ENCODE data around the gene PRM2.

The PRM2 gene

GRCh38 chr16:11312718-11313492, 36.6 kb upstream of the PRM2 start:
- TF ChIP-seq ZNF274 (IDR thresholded peaks at IDR 0.05; ENCODE audit: low read depth, low read length): no peak
- H3K4me3 ChIP-seq (ENCODE audit: low read length): no peak overlapping the region

DNA sequence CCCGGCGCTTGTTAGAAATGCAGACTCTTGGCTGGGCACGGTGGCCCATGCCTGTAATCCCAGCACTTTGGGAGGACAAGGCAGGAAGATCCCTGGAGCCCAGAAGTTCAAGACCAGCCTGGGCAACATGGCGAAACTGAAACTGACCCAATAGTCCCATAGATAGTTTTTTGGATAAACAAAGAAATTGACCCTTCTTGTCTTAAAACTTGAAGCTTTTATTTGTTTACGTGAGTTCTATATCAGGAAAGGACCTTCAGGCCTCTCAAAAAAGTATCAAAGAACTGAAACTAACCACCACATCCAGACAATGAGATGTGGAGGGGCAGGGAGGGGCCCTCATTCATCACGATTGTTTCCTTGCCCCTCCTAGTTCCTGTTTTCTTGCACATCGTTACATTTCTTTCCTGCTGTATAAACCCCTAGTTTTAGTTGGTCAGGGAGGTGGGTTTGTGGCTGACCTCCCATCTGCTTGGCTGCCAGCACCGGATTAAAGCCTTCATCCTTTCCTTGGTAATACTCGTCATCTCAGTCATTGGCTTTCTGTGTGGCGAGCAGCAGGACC, 34.8 kb upstream of the PRM2 start:
- TF ChIP-seq ZNF274 (IDR thresholded peaks at IDR 0.05; ENCODE audit: low read depth, low read length): no peak
- H3K4me3 ChIP-seq (ENCODE audit: low read length): peak overlapping the region; percentile 12; the same call in 1 of the 2 replicates

- peak overlapping the region; percentile 12; the same call in 1 of the 2 replicates for H3K4me3 ChIP-seq (ENCODE audit: low read length)
- no peak for TF ChIP-seq ZNF274 (IDR thresholded peaks at IDR 0.05; ENCODE audit: low read depth, low read length)
Observed at GRCh38 chr16:11310634-11310977, 34.3 kb upstream of the PRM2 start.

DNA sequence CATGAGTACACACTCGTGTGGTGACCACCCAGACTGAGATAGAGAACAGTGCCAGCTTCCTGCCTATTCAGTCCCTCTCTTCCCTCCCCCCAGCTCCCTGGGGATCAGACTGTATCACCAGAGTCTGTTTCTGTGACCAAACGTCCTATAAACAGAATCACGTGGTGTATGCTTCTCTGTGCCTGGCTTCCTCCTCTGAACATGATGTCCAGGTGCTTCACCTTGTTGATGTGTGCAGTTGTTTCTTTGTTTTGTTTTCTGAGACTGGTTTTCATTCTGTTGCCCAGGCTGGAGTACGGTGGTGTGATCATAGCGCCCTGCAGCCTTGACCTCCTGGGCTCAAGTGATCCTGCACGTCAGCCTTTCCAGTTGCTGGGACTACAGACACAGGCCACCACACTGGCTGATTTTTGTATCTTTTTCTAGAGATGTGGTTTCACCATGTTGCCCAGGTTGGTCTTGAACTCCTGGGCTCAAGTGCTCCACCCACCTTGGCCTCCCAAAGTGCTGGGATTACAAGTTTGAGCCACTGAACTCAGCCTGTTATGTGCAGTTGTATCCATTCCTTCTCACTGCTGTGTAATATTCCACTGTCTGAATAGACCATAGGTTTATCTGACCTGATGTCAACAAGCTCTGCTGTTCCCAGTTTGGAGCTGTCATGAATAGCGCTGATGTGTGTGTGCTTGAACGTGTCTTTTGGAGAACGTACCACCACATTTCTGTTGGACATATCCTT, 33.8 kb upstream of the PRM2 start:
- no peak overlapping the region; the same call in 1 of the 2 replicates for H3K4me3 ChIP-seq (ENCODE audit: low read length)
- no peak for TF ChIP-seq ZNF274 (IDR thresholded peaks at IDR 0.05; ENCODE audit: low read depth, low read length)

GRCh38 chr16:11308493-11309283, 32.4 kb upstream of the PRM2 start:
- no peak overlapping the region for H3K4me3 ChIP-seq (ENCODE audit: low read length)
- no peak for TF ChIP-seq ZNF274 (IDR thresholded peaks at IDR 0.05; ENCODE audit: low read depth, low read length)

GRCh38 chr16:11307639-11308492, 31.6 kb upstream of the PRM2 start:
- TF ChIP-seq ZNF274 (IDR thresholded peaks at IDR 0.05; ENCODE audit: low read depth, low read length): no peak
- no peak overlapping the region for H3K4me3 ChIP-seq (ENCODE audit: low read length)

DNA sequence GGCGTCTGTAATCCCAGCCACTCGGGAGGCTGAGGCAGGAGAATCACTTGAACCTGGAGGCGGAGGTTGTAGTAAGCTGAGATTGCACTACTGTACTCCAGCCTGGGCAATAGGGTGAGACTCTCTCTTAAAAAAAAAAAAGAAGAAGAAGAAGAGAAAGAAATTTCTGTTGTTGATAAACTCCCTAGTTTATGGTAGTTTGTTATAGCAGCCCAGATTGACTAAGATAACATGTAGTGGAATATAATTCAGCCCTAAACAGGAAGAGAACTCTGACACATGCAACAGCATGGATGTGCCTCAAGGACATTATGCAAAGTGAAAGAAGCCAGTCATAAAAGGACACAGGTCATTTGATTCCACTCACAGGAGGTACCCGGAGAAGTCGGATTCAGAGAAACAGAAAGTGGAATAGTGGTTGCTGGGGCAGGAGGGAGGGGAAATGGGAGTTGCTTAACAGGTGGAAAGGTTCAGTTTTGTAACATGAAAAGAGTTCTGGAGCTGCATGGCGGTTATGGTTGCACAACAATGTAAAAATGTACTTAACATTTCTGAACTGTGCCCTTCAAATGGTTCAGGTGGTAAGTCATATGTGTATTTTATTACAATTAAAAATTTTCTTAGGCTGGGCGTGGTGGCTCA, 30.8 kb upstream of the PRM2 start:
- TF ChIP-seq ZNF274 (IDR thresholded peaks at IDR 0.05; ENCODE audit: low read depth, low read length): no peak
- H3K4me3 ChIP-seq (ENCODE audit: low read length): no peak overlapping the region

DNA sequence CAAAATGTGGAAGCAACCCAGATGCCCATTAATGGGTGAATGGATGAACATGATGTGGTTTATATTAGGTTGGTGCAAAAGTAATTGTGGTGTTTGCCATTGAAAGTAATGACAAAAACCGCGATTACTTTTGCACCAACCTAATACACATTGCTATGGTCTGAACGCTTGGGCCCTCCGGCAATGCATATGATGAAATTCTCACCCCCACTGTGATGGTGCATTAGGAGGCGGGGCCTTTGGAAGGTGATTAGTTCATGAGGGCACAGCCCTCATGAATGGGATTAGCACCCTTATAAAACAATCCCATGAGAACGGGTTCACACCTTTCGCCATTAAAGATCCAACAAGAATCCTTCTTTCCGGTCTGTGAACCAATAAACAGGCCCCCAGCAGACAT, 30.1 kb upstream of the PRM2 start:
- no peak for TF ChIP-seq ZNF274 (IDR thresholded peaks at IDR 0.05; ENCODE audit: low read depth, low read length)

GRCh38 chr16:11303405-11304138, 27.3 kb upstream of the PRM2 start:
- no peak overlapping the region for H3K4me3 ChIP-seq (ENCODE audit: low read length)

More for the DNA sequence above, 30.1 kb upstream of the PRM2 start:
- no peak overlapping the region for H3K4me3 ChIP-seq (ENCODE audit: low read length)

DNA sequence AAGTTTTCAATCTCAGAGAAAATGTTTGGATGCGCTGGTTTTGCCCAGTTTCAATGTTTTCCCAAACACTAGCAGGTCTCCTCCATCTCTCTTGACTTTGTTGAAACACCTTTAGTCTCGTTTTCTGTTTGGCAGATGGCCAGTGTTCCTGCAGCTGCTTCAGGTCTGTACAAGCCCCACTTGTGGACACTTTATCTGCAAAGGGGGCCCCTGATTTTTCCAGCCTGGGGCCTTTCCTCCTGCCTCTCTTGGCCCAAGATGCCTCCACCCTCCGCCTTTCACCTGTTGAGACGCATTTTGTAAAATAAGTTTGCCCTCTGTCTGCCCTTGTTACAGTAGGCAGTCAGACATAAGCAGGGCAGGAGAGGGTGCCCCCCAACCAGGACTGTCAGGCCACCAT, 26.7 kb upstream of the PRM2 start:
- TF ChIP-seq ZNF274 (IDR thresholded peaks at IDR 0.05; ENCODE audit: low read depth, low read length): no peak
- H3K4me3 ChIP-seq (ENCODE audit: low read length): no peak overlapping the region

More at GRCh38 chr16:11303405-11304138, 27.3 kb upstream of the PRM2 start:
- TF ChIP-seq ZNF274 (IDR thresholded peaks at IDR 0.05; ENCODE audit: low read depth, low read length): no peak

GRCh38 chr16:11301645-11302501, 25.6 kb upstream of the PRM2 start:
- TF ChIP-seq ZNF274 (IDR thresholded peaks at IDR 0.05; ENCODE audit: low read depth, low read length): no peak
- no peak overlapping the region for H3K4me3 ChIP-seq (ENCODE audit: low read length)

All from GM08714 (cell line).